Measurements from ENCODE around the gene SPTBN4.
"Not testable (repeated sequence)": the region's sequence is repeated elsewhere in the genome, so short reads cannot be mapped to it uniquely, and the experiment has no call there.

SPTBN4 gene

GRCh38 chr19:40465557-40466218, 1.1 kb upstream of the SPTBN4 start, which contains the start of gene BLVRB:
Gene BLVRB (minus strand): TSS chr19:40465745. CDS start chr19:40465688, 57 bp downstream.
- peak; percentile 100 for DNase-seq

DNA sequence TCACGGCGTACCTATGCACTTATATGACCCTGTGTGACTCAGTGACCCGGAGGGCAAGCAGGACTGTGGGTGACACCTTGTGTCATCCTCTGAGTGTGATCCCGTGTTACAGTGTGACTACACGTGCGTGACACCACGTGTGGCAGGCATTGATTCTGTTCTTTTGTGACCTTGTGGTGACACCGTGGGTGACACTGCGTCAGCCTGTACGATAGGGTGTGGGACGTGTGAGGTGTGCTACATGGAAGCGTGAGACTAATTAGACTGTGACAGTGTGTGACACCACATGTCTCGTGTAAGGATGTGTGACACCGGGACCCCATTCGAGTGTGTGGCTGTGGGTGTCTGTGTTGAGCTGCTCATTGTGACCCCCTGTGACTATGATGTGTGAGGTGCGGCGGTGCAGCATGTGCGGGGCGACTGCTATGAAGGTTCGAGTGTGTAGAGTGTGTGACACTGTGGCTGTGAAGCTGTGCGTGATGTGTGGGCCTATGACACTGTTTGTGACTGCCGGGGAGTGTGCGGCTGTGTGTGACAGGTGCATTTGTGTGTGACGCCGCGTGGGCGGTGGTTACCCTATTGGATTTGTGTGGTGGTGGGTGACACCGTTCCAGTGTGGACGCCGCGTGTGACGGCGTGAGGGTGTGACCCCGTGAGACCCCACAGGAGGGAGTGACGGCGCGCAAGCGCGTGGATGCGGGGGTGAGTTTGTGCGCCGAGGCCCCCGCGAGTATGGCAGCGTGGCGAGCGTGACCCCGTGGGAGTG, 399 bp upstream of the SPTBN4 start:
- DNase-seq: no peak

DNA sequence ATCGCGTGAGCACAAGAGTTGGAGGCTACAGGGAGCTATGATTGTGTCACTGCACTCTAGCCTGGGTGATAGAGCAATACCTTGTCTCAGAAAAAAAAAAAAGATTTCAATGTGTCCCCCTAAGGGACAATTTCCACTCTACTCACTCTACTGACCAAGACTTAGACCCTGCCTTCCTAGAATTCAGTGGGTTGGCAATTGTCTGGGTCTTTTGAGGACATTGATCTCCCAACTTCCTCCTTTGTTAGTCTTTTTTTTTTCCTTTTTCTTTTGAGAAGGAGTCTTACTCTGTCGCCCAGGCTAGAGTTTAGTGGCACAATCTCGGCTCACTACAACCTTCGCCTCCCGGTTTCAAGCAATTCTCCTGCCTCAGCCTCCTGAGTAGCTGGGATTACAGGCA, 2.2 kb downstream of the SPTBN4 start:
- no peak for DNase-seq

GRCh38 chr19:40471111-40471510, 4.3 kb downstream of the SPTBN4 start:
- DNase-seq: no peak

GRCh38 chr19:40472516-40472915, 5.7 kb downstream of the SPTBN4 start:
- DNase-seq: no peak

GRCh38 chr19:40474737-40475136, 7.9 kb downstream of the SPTBN4 start:
- no peak for DNase-seq

DNA sequence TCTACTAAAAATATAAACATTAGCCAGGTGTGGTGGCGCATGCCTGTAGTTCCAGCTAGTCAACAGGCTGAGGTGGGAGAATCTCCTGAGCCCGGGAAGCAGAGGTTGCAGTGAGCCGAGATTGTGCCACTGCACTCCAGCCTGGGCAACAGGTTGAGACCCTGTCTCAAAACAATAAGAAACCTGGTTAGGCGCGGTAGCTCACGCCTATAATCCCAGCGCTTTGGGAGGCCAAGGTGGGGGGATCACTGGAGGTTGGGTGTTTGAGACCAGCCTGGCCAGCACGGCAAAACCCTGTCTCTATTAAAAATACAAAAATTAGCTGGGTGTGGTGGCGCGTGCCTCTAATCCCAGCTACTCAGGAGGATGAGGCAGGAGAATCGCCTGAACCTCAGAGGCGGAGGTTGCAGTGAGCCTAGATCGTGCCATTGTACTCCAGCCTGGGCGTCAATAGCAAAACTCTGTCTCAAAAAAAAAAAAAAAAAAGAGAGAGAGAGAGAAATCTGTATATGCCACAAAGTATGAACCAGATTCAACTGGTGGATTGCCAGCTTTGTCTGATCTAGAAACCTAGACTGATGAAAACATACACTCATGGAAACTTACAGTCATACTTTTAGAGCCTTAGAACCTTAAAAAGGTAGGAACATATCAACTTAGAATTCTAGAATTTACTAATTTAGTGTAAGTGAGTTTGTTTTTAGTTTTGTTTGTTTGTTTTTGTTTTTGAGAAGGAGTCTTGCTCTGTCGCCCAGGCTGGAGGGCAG, 9.3 kb downstream of the SPTBN4 start:
- not testable (repeated sequence) for DNase-seq

- DNase-seq: no peak
These were observed 19.2 kb downstream of the SPTBN4 start for GRCh38 chr19:40486017-40486416.

- DNase-seq: no peak
These were observed 23.1 kb downstream of the SPTBN4 start for GRCh38 chr19:40489882-40490230.

GRCh38 chr19:40492274-40492673, 25.5 kb downstream of the SPTBN4 start:
- DNase-seq: no peak

DNA sequence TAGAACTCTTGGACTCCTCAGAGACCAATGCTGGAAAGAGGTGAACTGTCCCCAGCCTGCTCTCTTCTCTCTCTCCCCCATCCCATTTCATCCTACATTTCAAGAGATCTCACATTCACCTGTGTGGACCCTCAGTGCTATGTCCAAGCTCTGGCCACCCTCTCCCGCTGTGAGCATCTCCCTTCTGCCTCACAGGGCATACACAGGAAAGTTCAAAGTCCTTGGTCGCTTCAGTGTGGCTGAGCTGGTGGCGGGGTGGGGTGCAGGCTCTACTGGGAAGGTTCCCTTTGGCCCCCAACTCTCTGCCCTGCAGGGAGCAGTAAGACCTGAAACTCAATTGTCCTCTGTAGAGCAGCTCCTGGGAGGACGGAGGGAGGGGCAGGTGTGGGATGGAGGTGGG, 27.0 kb downstream of the SPTBN4 start:
- DNase-seq: no peak

DNA sequence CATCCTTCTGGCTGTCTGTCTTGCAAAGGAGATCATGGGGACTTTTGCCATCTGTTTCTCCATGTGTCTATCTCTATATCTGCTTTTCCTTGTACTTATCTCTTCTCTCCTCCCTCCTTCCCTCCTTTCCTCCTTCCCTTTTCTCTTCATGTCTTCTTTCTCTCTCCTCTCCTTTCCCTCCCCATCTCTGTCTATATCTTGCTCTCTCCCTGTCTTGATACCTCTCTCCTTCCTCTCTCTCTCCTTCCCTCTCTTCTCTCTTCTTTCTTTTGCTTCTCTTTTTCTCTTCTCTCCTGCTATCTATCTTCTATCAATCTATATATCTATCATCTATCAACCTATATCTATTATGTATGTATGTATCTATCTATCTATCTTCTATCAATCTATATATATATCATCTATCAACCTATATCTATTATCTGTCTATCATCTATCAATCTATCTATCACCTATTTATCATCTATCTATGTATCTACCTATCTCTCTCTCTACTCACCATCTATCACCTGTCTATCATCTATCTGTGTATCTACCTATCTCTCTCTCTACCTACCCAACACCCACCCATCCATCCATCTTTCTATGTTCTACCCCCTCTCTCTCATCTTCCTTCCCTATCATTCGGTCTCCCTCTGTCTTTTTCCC, 27.5 kb downstream of the SPTBN4 start:
- no peak for DNase-seq

DNA sequence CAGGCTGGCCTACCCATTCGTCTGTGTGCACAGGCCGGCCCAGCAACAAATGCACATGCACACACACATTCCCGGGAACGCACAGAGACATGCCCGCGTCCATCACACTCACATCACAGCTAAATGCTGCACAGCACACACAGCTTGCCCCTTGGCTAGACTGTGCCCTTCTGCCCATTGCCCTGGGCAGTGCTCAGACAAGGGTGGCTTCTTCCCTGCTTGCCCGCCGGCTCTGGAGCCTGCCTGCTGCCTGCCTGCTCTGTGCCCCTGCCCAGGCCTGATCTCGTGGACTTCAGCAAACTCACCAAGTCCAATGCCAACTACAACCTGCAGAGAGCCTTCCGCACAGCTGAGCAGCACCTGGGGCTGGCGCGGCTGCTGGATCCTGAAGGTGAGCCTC, 30.4 kb downstream of the SPTBN4 start:
- DNase-seq: no peak

DNA sequence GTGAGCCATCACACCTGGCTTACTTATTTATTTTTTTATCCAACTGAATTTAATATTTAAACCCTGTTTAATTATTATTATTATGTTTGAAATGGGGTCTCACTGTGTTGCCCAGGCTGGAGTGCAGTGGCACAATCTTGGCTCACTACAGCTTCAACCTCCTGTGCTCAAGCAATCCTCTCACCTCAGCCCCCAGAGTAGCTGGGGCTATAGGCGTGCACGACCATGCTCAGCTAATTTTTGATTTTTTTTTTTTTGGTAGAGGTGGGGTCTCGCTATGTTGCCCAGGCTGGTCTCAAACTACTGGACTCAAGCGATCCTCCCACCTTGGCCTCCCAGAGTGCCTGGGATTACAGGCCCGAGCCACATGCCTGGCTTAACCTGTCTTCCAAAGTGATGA, 32.5 kb downstream of the SPTBN4 start:
- no peak for DNase-seq

DNA sequence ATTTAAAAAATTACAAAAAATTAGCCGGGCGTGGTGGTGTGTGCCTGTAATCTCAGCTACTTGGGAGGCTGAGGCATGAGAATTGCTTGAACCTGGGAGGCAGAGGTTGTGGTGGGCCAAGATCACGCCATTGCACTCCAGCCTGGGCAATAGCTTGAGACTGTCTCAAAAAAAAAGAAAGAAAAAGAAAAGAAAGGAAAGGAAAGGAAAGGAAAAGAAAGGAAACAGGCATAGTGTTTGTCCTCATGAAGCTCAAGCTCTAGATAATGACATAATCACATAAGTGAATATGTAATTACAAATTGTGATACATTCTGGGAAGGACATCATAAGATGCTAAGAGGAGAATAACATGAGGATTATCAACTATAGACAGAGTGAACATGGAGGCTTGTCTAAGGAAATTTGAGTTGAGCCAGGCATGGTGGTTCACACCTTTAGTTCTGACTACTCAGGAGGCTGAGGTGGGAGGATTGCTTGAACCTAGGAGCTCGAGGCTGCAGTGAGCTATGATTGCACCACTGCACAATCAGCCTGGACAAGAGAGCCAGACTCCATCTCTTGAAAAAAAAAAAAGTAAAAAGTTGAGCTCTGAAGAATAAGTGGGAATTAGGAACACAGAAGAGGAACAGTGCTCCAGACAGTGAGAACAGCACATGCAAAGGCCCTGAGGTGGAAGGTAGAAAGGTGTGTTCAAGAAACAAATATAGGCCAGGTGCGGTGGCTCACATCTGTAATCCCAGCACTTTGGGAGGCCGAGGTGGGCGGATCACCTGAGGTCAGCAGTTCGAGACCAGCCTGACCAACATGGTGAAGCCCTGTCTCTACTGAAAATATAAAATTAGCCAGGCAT, 34.1 kb downstream of the SPTBN4 start:
- not testable (repeated sequence) for DNase-seq

DNA sequence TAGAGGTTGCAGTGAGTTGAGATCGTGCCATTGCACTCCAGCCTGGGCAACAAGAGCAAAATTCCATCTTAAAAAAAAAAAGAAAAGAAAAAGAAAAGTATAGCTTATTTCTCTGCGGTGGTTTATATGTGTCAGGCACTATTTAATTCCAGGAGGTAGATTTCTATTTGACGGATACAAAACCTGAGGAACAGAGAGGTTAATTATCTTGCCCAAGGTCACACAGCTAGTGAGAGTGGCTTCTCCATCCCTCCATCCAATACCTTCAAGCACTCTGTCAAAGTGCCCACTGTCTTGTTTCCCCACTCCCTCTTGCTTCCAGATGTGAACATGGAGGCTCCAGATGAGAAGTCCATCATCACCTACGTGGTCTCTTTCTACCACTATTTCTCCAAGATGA, 34.8 kb downstream of the SPTBN4 start:
- no peak for DNase-seq

DNA sequence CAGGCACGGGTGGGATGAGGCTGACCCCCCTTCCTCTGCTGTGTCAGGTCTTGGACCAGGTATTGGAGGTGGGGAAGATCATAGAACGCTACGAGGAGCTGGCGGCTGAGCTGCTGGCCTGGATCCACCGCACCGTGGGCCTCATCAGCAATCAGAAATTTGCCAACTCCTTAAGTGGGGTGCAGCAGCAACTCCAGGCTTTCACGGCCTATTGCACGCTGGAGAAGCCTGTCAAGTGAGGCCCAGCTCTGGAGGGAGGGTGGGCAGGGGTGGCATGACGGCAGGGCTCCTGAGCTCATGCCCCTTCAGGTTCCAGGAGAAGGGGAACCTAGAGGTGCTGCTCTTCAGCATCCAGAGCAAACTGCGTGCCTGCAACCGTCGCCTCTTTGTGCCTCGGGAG, 35.3 kb downstream of the SPTBN4 start:
- no peak for DNase-seq

GRCh38 chr19:40502647-40503319, 36.0 kb downstream of the SPTBN4 start:
- no peak for DNase-seq

DNA sequence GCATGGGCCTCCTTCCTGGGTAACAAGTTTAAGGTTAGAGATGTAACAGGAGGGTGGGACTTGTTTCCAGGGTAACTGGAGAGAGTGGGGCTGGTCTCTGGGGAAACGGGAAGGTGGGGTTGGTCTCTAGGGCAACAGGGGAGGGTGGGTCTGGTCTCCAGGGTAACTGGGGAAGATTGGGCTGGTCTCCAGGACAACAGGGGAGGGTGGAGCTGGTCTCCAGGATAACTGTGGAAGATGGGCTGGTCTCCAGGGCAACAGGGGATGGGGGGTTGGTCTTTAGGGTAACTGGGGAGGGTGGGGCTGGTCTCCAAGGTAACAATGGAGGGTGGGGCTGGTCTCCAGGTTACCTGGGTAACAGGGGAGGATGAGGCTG, 36.5 kb downstream of the SPTBN4 start:
- DNase-seq: no peak

- DNase-seq: no peak
These were observed 39.3 kb downstream of the SPTBN4 start for GRCh38 chr19:40506099-40506498.

DNA sequence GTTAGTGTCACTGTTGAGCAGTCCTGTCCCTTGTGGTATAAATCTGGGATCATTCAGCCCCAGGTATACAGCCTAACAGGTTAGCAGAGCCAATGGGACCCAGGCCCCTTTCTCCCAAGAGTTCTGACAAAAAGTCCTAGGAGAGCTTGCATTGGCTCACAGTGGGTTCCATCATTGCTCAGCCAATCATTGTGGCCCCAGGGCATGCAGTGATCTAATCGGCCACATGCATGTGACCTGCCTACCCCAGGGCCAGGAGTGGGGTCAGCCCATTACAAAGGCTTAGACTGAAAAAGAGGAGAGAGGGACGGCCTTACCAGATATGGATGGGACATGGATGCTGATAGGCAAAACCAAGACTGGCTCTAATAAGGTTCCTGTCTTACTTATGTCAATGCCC, 41.1 kb downstream of the SPTBN4 start:
- no peak for DNase-seq

DNA sequence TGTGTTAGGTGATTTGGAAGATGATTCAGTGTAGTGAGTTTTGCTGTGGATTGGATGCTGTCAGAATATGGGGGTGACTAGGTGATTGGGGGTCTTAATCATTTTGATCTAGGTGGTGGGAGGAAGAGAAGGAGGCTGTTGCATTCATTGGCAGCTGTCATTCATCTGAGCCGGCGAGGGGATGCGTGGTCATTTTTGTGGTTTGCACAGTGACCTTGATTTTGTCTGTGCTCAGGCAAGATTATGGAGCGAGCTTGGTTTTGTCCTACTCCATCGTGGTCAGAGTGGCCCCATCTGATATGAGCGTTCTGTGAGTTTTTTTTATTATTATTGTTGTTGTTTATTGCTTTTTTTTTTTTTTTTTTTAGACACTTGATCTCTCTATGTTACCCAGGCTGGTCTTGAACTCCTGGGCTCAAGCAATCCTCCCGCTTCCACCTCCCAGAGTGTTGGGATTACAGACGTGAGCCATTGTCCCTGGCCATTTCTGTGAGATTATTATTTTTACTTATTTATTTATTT, 42.0 kb downstream of the SPTBN4 start:
- no peak for DNase-seq

Data from activated CD8-positive, alpha-beta memory T cell treated with anti-CD3 and anti-CD28 coated beads for 24 hours (primary cell).